ENCODE data around the gene STK35. TPM values are rescaled to one million over a fixed set of nuclear protein-coding genes. Genes with fewer than 3 reads are reported as not detected.

STK35 gene
- total RNA-seq, 1 experiment from 2014 or later, result 38.4 TPM

GRCh38 chr20:2145376-2145775 lies 43.7 kb downstream of the STK35 start:
- DNase-seq, result no peak
- Histone ChIP-seq H3K79me2 (ENCODE audit: low read length) (0 out of 2 replicates have a peak, but pooled peaks cover 11% of the 10 kb centered on the region), H3K4me1 (ENCODE audit: insufficient read depth, low read length) (no peaks in the 10 kb centered on the region), H3K4me3 (ENCODE audit: low read length) (no peak overlapping the region), H3K9ac (ENCODE audit: low read length) (no peak overlapping the region), H2AFZ (ENCODE audit: low read length) (no peak overlapping the region), H3K27me3 (ENCODE audit: low read length) (no peaks in the 10 kb centered on the region), H3K9me3 (ENCODE audit: low read length) (no peaks in the 10 kb centered on the region), H3K9me2 (replicated peaks; ENCODE audit: low read length) (no peaks in the 10 kb centered on the region), H3K4me2 (ENCODE audit: low read length) (no peak overlapping the region), H3F3A (ENCODE audit: low read length, unreplicated experiment) (no peaks in the 10 kb centered on the region), H3K36me3 (ENCODE audit: low read depth, low read length) (peaks cover 8% of the 10 kb centered on the region; the same call in 1 of the 2 replicates), H3K27ac (ENCODE audit: low read length) (no peak overlapping the region), H4K20me1 (ENCODE audit: low read length) (no peaks in the 10 kb centered on the region)
- no peak for ATAC-seq
- intact Hi-C loops (cut with micrococcal nuclease), result no loop called here
- POLR2A ChIA-PET (ENCODE audit: unreplicated experiment), result no interaction called here
- BruUV-seq (replicated peaks), result TSS peak; percentile 2
- CTCF ChIA-PET, result no interaction called here
- TF ChIP-seq EZH2phosphoT487 (IDR thresholded peaks at IDR 0.05; ENCODE audit: borderline replicate concordance, low read length), result no peak
- no peak for TF ChIP-seq CTCF (conservative IDR thresholded peaks at IDR 0.05; ENCODE audit: low read depth, low read length)
- TF ChIP-seq EZH2 (IDR thresholded peaks at IDR 0.05; ENCODE audit: low read length, unreplicated experiment), result no peak

DNA sequence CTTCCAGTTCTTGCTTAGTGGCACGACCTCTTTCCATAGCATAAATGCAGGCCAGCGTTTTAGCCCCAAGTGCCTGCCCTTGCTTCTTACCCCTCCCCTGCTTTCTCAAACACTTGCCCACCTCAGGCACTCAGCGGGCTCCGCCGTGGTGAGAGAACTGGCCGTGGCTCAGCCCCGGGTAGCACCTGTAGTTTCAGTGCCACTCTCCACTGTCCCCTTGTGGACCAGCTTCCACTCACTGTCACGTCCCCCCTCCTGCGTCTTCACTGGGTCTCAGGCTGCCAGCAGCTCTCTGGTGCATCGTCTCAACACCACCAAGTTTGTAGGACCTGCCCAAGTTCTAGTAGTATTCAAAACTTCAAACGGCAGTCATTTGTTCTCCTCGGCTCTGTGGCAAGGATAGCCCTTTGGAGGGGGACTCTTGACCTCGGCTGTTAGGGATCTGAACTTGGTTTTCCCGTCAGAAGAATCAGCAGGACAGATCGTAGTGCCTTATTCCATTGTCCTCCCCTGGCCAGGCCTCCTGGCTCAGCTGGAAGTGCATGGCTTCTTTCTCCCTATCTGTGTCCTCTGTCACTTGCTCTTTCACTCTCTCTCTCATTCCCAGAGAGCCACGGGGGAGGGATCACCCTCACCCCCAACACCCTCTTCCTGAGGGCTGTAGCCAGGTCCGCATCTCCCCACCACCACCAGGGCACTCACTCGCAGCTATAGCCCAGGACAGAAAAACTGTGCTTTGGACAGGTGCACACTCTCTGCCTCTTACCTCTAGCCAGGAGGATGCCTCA lies 44.6 kb downstream of the STK35 start:
- intact Hi-C loops (cut with micrococcal nuclease), result no loop called here
- Histone ChIP-seq H3K27me3 (ENCODE audit: low read length) (no peaks in the 10 kb centered on the region), H3F3A (ENCODE audit: low read length, unreplicated experiment) (no peaks in the 10 kb centered on the region), H3K4me2 (ENCODE audit: low read length) (no peak overlapping the region), H3K36me3 (ENCODE audit: low read depth, low read length) (peaks cover 4% of the 10 kb centered on the region; the same call in 1 of the 2 replicates), H4K20me1 (ENCODE audit: low read length) (no peaks in the 10 kb centered on the region), H3K9ac (ENCODE audit: low read length) (no peak overlapping the region), H3K9me3 (ENCODE audit: low read length) (no peaks in the 10 kb centered on the region), H3K9me2 (replicated peaks; ENCODE audit: low read length) (no peaks in the 10 kb centered on the region), H3K4me1 (ENCODE audit: insufficient read depth, low read length) (peaks cover 4% of the 10 kb centered on the region), H3K79me2 (ENCODE audit: low read length) (0 out of 2 replicates have a peak, but pooled peaks cover 6% of the 10 kb centered on the region), H3K4me3 (ENCODE audit: low read length) (no peak overlapping the region), H2AFZ (ENCODE audit: low read length) (no peak overlapping the region), H3K27ac (ENCODE audit: low read length) (no peak overlapping the region)
- TF ChIP-seq EZH2phosphoT487 (IDR thresholded peaks at IDR 0.05; ENCODE audit: borderline replicate concordance, low read length) (no peak), EZH2 (IDR thresholded peaks at IDR 0.05; ENCODE audit: low read length, unreplicated experiment) (no peak), CTCF (conservative IDR thresholded peaks at IDR 0.05; ENCODE audit: low read depth, low read length) (no peak)
- ChIA-PET POLR2A (ENCODE audit: unreplicated experiment) (no interaction called here), CTCF (no interaction called here)
- BruUV-seq (replicated peaks), result no TSS peak
- ATAC-seq, result no peak
- DNase-seq, result no peak

- no TSS peak for BruUV-seq (replicated peaks)
- H3K4me2 ChIP-seq (ENCODE audit: low read length), result no peak overlapping the region
- H3K36me3 ChIP-seq (ENCODE audit: low read depth, low read length), result no peaks in the 10 kb centered on the region; the same call in 1 of the 2 replicates
- no peak overlapping the region for H3K27ac ChIP-seq (ENCODE audit: low read length)
- no peaks in the 10 kb centered on the region for H4K20me1 ChIP-seq (ENCODE audit: low read length)
- H3F3A ChIP-seq (ENCODE audit: low read length, unreplicated experiment), result no peaks in the 10 kb centered on the region
- TF ChIP-seq EZH2phosphoT487 (IDR thresholded peaks at IDR 0.05; ENCODE audit: borderline replicate concordance, low read length), result no peak
- no peak for TF ChIP-seq EZH2 (IDR thresholded peaks at IDR 0.05; ENCODE audit: low read length, unreplicated experiment)
- TF ChIP-seq CTCF (conservative IDR thresholded peaks at IDR 0.05; ENCODE audit: low read depth, low read length), result no peak
- H3K79me2 ChIP-seq (ENCODE audit: low read length), result no peaks in the 10 kb centered on the region
- no peaks in the 10 kb centered on the region for H3K27me3 ChIP-seq (ENCODE audit: low read length)
- H2AFZ ChIP-seq (ENCODE audit: low read length), result no peak overlapping the region
- no peak overlapping the region for H3K4me3 ChIP-seq (ENCODE audit: low read length)
- DNase-seq (peak; percentile 22), ATAC-seq (no peak)
- POLR2A ChIA-PET (ENCODE audit: unreplicated experiment), result interaction anchor here (0.6 kb wide), 1 partner anchor 165 kb away, joined by 3 read pairs; no protein-coding TSS in a partner anchor
- H3K9me2 ChIP-seq (replicated peaks; ENCODE audit: low read length), result no peaks in the 10 kb centered on the region
- no peak overlapping the region for H3K9ac ChIP-seq (ENCODE audit: low read length)
- intact Hi-C loops (cut with micrococcal nuclease), result no loop called here
- CTCF ChIA-PET, result no interaction called here
- H3K9me3 ChIP-seq (ENCODE audit: low read length), result no peaks in the 10 kb centered on the region
- peaks cover 16% of the 10 kb centered on the region for H3K4me1 ChIP-seq (ENCODE audit: insufficient read depth, low read length)
Observed at GRCh38 chr20:2149507-2149906, 47.9 kb downstream of the STK35 start.
